Hematopoietic multipotent progenitor cell (in vitro differentiated cells): ENCODE results near the gene MREG. TPM values are rescaled to one million over a fixed set of nuclear protein-coding genes. Genes with fewer than 3 reads are reported as not detected.
A peak's percentile ranks its signal among the peaks of the same experiment; 100 is the strongest.
"Not testable (repeated sequence)": the region's sequence is repeated elsewhere in the genome, so short reads cannot be mapped to it uniquely, and the experiment has no call there.

Experiments
- DNase-seq, 3 donors: peaks; one replicate each; pipeline ENCODE4 v3.0.0-alpha.2; 2011 to 2015; ENCODE audit warnings: low read depth in 2 of 3, low spot score in 2 of 3
- total RNA-seq: library from RNA; depleted of rRNA; stranded (reverse); fragments of >200 nt; gene quantifications from one replicate; pipeline ENCODE4 v1.2.3, GENCODE V29; 2012

The MREG gene
- total RNA-seq, 1 donor: 6.5 TPM

DNA sequence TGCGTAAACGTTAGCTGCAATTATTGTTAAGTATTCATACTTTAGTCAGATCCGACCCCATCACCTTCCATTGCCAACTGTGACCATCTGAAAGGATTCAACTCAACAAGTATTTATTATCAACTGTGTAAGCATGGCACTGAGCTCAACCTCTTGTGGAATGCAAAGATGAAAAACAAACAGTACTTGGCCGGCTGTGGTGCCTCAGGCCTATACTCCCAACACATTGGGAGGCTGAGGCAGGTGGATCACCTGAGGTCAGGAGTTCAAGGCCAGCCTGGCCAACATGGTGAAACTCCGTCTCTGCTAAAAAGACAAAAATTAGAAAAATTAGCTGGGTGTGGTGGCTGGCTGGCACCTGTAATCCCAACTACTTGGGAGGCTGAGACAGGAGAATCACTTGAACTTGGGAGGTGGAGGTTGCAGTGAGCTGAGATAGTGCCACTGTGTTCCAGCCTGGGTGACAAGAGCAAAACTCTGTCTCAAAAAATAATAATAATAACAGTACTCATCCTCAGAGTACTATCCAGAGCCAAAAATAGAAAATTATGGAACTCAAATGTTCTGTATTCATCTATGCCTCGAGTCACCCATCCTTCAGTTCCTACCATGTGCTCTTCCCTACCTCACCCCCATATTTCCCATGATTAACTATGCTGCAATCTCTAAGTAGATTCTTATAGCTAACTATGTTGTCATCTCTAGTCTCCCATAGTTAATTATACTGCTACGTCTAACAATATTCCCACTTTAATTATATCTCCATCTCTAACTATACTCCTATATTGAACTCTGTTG is 8.6 kb upstream of the MREG start:
- DNase-seq: no peak

DNA sequence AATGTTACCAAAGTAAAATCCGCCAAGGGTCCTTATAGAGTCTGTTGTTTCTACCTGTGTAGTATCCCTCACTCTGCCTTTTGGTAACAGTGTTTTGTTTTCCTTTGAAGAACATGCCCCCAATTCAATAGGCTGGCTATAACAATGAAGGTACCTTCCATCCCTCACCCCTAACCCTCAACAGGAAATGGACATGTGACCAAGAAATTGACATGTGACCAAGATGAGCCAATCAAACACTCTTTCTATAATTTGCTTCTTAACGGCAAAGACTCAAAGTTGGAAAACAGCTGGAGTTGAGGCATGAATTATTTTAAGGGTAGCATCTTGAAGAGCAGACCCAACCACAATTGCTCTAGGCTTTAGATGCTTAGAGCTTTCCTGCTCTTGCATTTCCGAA is 5.4 kb upstream of the MREG start:
- DNase-seq: no peak

DNA sequence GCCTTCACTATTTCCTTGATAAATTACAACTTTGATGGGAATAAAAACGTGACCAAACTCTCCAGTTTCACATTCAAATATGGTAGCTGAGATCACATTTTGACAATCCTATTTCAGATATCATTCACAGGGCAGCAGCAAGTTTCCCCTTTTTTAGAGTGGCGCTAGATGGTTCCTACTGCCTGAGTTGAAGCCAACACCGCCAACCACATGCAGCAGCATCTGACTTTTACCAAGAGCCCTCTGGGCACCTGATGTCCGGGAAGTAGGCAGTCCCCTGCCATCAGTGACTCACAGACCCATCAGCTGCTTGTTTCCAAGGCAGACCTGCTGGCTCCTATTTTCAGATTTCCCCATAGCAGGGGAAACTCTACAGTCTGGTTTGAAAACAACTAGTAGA is 4.0 kb upstream of the MREG start:
- DNase-seq: peak in 2 of 3 donors; percentile 86 to 90

DNA sequence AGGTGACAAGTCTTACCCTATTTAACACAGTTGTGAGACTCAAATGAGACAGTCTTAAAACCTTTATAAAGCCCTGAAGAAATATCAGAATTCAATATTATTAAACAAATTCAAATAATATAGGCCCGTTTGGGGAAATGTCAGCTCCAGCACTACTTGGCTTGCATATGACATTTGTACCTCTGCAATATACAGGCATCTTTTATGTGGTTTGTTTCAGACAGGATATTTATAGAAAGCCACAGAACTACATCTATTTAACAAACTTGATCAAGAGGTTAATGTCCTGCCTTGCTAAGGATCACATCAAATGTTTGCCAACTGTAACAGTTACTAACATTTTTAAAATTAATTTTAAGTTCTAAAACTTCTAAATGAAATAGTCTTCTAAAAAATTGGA is 3.2 kb upstream of the MREG start:
- no peak for DNase-seq

DNA sequence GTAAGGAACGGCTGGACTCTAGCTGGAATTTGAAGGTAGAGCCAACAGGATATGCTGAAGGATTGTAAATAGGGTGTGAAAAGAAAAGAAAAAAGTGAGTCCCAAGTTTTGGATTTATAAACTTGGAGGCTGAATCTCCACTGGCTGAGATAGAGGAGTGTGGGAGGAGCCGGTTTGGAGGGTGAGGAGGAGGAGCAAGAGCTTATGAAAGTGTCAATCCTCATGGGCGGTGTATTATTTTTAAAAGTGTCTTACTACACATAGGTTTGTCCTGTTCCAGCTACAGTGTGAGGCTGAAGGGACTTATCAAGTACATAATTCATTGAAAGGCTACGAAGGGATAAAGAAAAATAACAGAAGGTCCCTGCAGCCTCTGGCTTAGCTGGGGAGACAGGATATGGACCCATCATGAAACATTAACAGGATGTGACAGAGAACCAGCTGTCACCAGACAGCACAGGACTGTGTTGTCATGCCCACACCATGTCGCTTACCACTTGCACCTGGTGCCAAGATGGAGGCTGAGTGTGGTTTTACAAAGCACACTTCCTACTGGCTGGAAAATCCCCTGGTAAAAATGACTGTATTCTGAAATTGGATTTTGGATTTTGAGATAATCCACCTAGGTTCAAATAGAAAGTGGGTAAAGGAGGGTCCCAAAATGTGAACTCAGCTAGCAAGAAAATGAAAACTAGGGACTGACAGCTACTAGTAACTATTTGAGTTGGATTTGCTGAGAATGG is 2.5 kb upstream of the MREG start:
- DNase-seq: peak in 2 of 3 donors; percentile 82 to 86

DNA sequence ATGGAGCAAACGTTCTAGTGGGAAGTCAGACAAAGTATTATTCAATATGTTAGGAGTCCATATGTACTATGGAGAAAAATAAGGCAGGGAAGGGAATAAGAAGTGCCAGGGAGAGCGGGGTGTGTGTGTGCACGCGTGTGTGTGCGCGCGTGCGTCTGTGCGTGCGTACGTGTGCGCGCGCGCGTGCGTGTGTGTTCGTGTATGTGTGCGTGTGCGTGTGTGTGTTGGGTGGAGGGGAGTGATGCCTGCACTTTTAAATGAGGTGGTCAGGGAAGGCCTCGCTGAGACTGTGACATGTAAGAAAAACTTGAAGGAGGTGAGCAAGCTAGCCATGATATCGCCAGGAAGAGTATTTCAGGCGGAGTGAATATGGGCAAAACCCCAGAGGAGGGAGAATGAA is 1.6 kb upstream of the MREG start:
- no peak for DNase-seq

DNA sequence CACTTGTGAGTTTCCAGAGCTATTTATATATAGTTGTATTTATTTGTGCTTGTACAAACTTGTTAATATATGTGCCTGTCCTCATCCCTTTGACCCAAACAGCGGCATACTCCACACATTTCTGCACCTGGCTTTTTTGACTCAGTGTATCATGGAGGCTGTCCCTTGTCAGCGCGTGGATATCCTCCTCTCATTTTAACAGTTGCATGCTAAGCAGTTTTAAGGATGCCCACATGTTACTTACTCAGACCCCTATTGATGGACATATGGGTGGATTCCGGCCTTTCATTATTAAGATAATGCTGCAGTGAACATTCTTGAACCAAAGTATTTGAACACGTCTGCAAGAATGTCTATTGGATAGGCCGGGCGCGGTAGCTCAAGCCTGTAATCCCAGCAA is 655 bp upstream of the MREG start:
- DNase-seq: no peak

DNA sequence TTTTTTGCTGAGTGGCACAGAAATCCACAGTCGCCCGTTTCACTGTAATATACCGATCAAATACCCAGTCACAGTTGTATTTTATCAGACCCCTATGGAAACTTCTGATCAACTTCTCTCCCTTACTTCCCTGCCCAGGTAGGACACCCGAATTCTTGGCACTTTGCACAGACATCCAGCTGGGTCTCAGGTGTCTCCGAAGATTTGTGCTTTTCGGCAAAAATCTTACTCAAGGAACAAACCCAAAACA is 596 bp downstream of the MREG start:
- DNase-seq: no peak

DNA sequence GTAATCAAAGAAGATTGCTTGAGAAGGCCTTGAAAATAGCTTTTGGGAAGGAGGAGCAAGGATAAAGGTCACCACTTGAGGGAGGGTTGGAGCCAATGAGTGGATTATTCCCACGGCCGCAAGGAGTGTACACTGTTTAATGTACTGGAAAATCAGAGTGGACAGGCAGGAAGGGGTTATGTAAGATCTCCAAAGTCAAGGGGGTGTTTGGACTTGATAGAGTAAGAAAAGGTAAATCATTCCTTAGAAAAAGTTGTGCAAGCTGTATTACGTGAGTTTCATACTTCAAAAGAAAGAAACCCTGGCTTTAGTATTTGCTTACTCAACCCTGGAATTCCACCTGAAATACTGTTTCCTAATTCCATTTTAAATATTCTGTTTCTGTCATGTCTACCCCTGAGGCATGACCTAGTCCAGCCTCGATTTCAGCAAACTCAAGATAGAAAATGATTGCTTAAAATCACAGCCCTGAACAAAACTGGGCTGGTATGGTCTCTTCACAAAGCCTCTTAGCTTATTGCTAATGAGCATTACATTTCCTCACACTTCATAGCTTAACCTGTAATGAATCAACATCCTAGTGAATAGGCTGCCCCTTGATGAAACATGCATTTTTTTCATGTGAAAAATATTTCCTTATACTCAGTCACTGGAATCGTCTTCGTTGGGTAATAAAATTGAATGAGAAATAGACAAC is 1.1 kb downstream of the MREG start:
- no peak for DNase-seq

DNA sequence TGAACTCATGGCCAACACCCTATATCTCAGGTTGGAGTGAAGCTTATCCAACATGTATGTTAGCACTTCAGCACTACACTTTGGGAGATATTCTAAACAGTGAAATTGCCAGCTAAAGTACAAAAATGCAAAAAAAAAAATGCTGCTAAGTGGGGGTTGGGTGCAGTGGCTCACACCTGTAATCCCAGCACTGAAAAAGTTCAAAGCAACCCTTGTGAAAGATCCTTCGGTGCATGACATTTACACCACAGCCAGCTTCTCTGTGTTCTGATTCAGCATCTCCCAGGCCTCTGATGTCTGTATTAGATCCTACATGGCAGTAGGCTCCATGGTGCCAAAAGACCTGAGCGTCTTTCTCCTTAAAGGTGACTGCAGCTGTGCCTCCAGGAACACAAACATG is 4.1 kb downstream of the MREG start:
- DNase-seq: not testable (repeated sequence)

DNA sequence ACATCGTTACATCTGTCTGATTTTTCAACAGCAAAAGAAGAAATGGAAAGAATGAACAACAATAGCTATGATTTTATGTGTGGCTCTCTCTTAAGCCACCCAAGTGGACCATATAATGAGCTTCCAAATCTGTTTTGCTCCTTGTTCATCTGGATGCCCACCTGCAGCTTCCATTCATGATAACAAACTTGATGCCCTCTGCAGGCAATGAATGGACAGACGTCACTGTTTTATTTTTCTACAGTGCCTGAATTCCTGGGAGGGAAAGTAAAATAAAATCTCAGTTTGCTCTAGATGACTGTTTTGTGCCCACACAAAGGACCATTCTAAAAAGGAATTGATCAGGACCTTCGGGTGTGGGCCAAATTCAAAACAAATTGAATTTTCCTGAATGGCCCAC is 5.0 kb downstream of the MREG start:
- no peak for DNase-seq

DNA sequence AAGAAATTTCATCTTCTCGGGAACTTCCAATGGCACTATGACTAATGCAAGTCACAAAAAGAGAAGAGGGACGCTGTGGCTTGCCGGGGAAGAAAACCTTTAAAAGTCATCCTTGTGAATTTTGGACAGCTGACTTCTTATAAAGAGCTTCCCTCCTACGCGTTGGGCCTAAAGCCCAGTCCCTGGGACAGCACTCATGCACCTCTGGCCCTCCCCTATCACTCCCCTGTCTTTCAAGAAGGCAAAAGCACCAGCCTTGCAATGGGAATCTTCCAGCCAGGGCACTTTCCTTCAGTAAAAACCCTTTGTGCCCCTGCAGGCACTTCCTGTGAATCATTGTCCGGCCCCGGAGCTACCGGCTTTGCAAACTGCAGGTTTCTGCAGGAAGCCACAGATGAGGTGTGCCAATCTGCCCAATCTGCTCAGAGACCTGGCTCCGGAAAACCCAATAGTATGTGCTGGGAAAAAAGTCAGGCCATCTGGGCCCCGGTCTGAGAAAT is 7.1 kb downstream of the MREG start:
- DNase-seq: peak in 2 of 3 donors; percentile 83 to 87

DNA sequence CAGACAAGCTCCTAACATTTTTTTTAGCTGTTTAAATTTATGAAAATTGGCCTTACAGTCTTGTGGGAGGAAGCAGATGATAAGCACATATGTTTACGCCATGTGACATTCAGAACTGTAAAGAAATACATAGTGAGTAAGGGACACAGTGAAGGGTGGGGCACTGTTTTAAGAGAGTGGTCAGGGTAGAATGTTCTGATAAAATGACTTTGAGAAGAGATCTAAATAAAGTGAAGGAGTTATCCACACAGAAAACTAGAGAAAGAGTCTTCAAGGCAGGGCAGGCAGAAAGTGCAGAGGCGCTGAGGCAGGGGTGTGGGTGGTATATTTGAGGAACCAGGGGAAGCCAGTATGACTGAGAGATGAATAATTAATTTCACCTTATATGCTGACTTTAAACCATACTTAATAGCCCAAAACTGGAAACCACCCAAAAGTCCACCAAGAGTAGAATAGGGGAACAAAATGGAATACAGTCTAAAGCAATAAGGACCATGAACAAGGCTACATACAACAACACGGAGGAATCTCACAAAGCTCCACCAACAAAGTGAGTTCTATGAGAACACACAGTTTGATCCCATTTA is 8.6 kb downstream of the MREG start:
- peak in 2 of 3 donors; percentile 51 to 72 for DNase-seq

DNA sequence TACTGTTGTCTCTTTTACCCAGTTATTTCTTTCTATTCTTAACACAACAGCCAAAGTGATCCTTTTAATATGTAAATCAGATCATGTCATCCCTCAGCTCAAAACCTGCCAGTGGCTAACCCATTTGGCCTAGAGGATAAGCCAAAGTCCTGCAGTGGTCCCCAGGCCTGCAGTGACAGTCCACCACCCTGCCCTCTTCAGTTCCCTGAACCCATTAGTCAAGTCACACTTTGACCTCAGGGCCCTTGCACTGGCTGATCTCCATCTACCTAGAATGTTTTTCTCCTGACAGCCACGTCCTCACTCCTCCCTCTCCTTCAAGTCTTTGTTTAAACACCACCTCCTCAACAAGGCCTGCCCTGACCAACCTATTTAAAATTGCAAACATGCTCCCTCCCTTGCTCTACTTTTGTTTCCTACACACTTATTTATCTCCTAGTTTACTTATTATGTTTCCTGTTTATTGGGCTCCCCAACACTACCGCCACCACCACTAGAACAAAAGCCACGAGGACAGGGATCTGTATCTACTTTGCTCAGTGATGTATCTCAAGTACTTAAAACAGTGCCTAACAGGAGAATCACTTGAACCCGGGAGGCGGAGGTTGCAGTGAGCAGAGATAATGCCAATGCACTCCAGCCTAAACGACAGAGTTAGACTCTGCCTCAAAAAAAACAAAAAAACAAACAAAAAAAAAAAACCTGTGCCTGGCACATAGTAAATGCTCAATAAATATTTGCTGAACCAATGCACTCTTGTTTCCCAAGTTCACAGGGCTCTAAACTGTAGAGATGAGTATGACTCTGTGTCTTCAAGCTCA is 9.3 kb downstream of the MREG start:
- no peak for DNase-seq

DNA sequence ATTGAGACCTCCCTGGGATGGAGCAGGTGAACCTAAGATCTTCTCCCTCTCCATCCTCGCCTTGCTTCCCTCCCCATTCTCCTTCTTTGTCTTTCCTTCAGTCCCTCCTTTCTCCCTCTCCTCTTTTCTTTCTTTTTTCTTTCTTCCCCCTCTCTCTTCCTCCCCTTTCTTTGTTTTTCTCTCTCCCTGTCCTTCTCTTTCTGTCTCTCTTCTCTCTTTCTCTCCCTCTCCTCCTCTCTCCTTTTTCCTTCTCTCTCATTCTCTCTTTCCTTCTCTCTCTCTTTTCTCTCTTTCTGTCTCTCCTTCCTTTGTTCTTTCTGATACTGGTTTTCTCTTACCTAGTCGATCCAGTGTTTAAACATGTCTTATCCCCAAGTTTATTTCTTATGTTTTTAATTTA is 10.7 kb downstream of the MREG start:
- DNase-seq: no peak

DNA sequence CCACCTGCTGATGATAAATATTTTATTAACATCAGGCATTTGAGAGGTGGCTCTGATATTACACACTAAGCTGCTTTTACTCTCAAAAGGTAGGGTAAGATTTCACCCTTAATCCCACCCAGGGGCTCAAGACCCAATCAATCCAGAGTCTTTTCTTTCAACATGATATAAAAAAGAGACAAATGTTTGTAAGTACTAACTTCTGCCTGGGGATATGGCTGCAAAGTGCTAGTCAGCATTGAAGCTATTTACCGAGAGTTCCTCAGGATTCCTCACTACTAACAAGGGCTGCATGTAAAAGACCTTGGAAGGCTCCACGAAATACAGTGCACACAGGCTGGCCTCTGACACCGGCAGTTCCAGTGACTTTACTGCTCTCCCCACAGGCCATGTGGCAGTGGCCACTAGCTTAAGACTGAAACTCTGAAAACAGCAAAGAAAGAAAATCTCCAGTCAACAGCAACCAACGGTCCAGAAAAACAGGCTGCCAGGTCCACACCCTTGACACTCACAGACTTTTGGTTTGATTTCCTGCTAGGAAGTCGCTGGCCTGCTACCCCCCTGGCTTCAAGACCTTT is 11.2 kb downstream of the MREG start:
- no peak for DNase-seq

DNA sequence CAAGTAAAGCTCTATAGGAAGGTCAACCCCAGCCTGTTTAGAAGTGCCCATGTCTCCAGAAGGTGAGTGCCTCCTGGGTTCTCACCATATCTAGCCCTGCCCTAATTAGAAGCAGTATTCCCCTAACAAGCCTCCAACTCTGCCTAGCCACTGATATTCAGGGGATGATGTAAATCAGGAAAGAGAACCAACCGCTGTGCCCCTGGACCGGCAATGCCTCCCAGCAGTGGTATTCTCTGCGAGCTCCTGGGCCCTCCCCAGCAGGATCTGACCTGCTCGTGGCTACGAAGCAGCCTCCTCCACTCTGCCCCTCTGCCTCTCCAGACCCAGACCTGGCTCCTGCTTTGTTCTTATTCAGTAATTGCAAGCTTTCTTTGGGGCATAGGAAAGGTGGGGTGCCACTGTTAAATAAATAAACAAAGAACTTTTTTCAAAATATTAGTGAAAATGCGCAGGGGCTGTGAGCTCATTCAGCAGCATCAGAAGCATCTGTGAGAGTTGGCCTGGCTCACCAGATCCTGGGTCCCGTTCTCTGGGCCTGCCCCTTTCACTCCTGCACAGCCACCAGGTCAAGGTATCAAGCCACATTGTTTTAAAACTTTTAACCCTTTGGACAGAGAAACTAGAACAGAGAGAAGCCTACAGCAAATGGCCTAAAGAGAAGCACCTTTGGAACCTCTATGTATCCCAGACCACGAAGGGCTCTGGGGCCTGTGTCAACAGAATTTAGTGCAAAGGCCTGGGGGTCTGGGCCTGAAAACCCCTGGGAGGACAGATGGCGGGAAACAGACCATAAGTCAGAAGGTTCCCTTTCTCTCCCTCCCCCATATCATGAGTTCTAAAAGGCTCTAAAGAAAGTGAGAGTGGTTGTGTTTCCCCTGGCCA is 11.9 kb downstream of the MREG start:
- peak in 1 of 3 donors; percentile 55 for DNase-seq

DNA sequence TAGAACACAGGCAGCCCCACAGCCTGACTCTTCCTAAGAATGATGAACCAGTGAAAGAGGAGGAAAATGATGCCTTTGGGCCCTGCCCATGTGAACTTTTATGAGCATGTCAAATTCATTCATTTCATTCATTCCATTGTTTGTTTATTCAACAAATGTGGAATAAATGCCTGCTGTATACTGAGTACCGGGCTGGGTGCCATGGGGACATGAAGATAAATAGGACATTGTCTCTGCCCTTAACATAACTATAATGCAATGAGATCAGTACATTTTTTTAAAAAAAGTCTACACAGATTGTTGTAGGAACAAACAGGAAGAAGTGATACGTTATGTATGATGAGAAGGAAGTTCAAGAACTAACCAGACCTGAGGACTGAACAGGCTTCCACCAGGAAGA is 14.7 kb downstream of the MREG start:
- no peak for DNase-seq

DNA sequence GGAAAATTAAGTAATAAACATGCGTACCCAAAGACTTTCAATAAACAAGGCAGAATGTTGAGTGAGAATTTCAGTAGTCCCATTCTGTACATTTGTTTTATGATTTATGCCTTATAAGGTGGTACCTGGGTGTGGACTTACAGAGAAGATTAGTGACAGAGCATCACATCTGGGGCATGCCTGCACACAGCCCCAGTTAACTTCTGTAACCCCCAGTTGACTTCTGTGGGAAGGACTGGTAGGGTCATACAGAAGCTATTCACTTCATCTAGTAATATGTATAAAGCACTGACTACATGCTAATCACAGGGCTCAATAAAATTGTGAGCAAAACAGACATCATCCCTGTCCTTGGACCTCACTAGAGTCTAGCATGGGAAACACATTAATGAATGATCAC is 16.1 kb downstream of the MREG start:
- DNase-seq: no peak
